PC-9 (cell line): Measurements from ENCODE around the gene TIAM2. TPM values are rescaled to one million over a fixed set of nuclear protein-coding genes. Genes with fewer than 3 reads are reported as not detected.

Source experiments
- BruUV-seq: library from RNA; stranded (reverse); fragments of 400-500 nt; replicated peaks from 2 replicates; lab custom pipeline; 2021; lab: Mats Ljungman, UMichigan
- CTCF ChIA-PET: fragments of 300-600 bp; sonication (Branson Sonifier 250); formaldehyde crosslinking; loops from one replicate; lab custom pipeline; 2022; ENCODE audit warnings: antibody characterized with exemption; lab: Charles Lee
- POLR2A ChIA-PET: fragments of 300-600 bp; sonication (Branson Sonifier 250); formaldehyde crosslinking; loops from one replicate; lab custom pipeline; 2022; ENCODE audit warnings: antibody characterized with exemption; ENCODE audit not compliant: unreplicated experiment; lab: Charles Lee
- DNase-seq, 2 experiments: peaks; one replicate each; pipeline versions ENCODE4 v3.0.0 to v3.0.0-alpha.2; 2015 to 2022; ENCODE audit warnings: mixed read lengths in 1 of 2
- H2AFZ ChIP-seq: fragments of 200-600 bp; sonication (generic); 2 replicates; pipeline ENCODE4 v1.8.1; 2017; ENCODE audit warnings: antibody characterized with exemption
- H3F3A ChIP-seq: fragments of 200-600 bp; sonication (generic); 2 replicates; pipeline ENCODE4 v1.8.1; 2017; ENCODE audit warnings: antibody characterized with exemption, mild to moderate bottlenecking, low read depth; ENCODE audit not compliant: insufficient read depth
- H3K27ac ChIP-seq: fragments of 200-600 bp; sonication (generic); 2 replicates; pipeline ENCODE4 v1.6.1; 2016; ENCODE audit warnings: mixed run types
- H3K27me3 ChIP-seq: fragments of 200-600 bp; sonication (generic); 2 replicates; pipeline ENCODE4 v1.6.1; 2016; ENCODE audit warnings: low read depth, mixed run types; ENCODE audit not compliant: insufficient read depth
- H3K36me3 ChIP-seq: fragments of 200-600 bp; sonication (generic); 2 replicates; pipeline ENCODE4 v1.6.1; 2016; ENCODE audit warnings: low read depth, mixed run types
- H3K4me1 ChIP-seq: fragments of 200-600 bp; sonication (generic); replicated peaks from 2 replicates; pipeline ENCODE4 v1.6.1; 2016; ENCODE audit warnings: mixed run types; ENCODE audit not compliant: insufficient read depth
- H3K4me2 ChIP-seq: fragments of 200-600 bp; sonication (generic); 2 replicates; pipeline ENCODE4 v1.6.1; 2017; ENCODE audit warnings: mixed run types
- H3K4me3 ChIP-seq: fragments of 200-600 bp; sonication (generic); 2 replicates; pipeline ENCODE4 v1.6.1; 2016; ENCODE audit warnings: mixed run types
- H3K79me2 ChIP-seq: fragments of 200-600 bp; sonication (generic); 2 replicates; pipeline ENCODE4 v1.6.1; 2017; ENCODE audit warnings: low read depth, mixed run types
- H3K9me2 ChIP-seq: fragments of 200-600 bp; sonication (generic); 2 replicates; pipeline ENCODE4 v1.8.1; 2017; ENCODE audit warnings: mild to moderate bottlenecking; ENCODE audit not compliant: insufficient read depth
- H3K9me3 ChIP-seq: fragments of 200-600 bp; sonication (generic); 2 replicates; pipeline ENCODE4 v1.8.1; 2016; ENCODE audit warnings: low read depth; ENCODE audit not compliant: insufficient read depth
- H4K20me1 ChIP-seq: fragments of 200-600 bp; sonication (generic); 2 replicates; pipeline ENCODE4 v1.8.1; 2017; ENCODE audit not compliant: insufficient read depth
- CTCF ChIP-seq: fragments of 200-600 bp; sonication (generic); conservative IDR thresholded peaks from 2 replicates; pipeline ENCODE4 v1.6.1; 2017; ENCODE audit warnings: mixed run types, antibody characterized with exemption, mild to moderate bottlenecking, moderate library complexity
- EZH2 ChIP-seq: fragments of 200-600 bp; sonication (generic); IDR thresholded peaks from 2 replicates; pipeline ENCODE4 v1.8.0; 2017; ENCODE audit warnings: antibody characterized with exemption, low read depth
- intact Hi-C: fragments of 100-400 bp; cut with micrococcal nuclease; formaldehyde crosslinking; loops from one replicate; pipeline ENCODE4 v1.10.0; 2022; ENCODE audit not compliant: unreplicated experiment
- total RNA-seq: library from RNA; stranded (reverse); gene quantifications from 2 replicates; pipeline ENCODE4 v1.2.3, GENCODE V29; 2021

Gene TIAM2
- total RNA-seq, 1 experiment from 2014 or later: 11.4 TPM

- BruUV-seq: no TSS peak
- POLR2A ChIA-PET: interaction anchor here (0.6 kb wide), 1 partner anchor 658 kb away, joined by 5 read pairs; no protein-coding TSS in a partner anchor
- DNase-seq: no peak
- Histone ChIP-seq H3K9me2 (no peaks in the 10 kb centered on the region), H3K4me3 (no peak overlapping the region), H3K4me2 (no peak overlapping the region), H3K27ac (no peak overlapping the region), H2AFZ (no peak overlapping the region), H3K36me3 (peaks cover 16% of the 10 kb centered on the region; the same call in 1 of the 2 replicates), H3F3A (no peaks in the 10 kb centered on the region), H4K20me1 (peaks cover 6% of the 10 kb centered on the region; the same call in 1 of the 2 replicates), H3K4me1 (no peaks in the 10 kb centered on the region), H3K9me3 (no peaks in the 10 kb centered on the region), H3K79me2 (peaks cover 3% of the 10 kb centered on the region; the same call in 1 of the 2 replicates), H3K27me3 (no peaks in the 10 kb centered on the region)
- CTCF ChIA-PET: interaction anchor here (0.7 kb wide), 1 partner anchor 435 kb away, joined by 3 read pairs; no protein-coding TSS in a partner anchor
- TF ChIP-seq EZH2 (no peak), CTCF (no peak)
- intact Hi-C loops: no loop called here
Measured at GRCh38 chr6:155303361-155303870, 308.3 kb downstream of the TIAM2 start.

- Histone ChIP-seq H2AFZ (no peak overlapping the region), H3F3A (no peaks in the 10 kb centered on the region), H3K27me3 (no peaks in the 10 kb centered on the region), H3K4me3 (no peak overlapping the region), H3K4me1 (peaks cover 11% of the 10 kb centered on the region; the same call in 1 of the 2 replicates), H3K9me2 (no peaks in the 10 kb centered on the region), H4K20me1 (peaks cover 10% of the 10 kb centered on the region), H3K27ac (no peak overlapping the region), H3K9me3 (no peaks in the 10 kb centered on the region), H3K36me3 (peaks cover 36% of the 10 kb centered on the region), H3K79me2 (peaks cover 9% of the 10 kb centered on the region; the same call in 1 of the 2 replicates), H3K4me2 (no peak overlapping the region)
- intact Hi-C loops: no loop called here
- POLR2A ChIA-PET: interaction anchor here (0.6 kb wide), 1 partner anchor 105 kb away, joined by 4 read pairs; no protein-coding TSS in a partner anchor
- TF ChIP-seq CTCF (no peak), EZH2 (no peak)
- CTCF ChIA-PET: no interaction called here
- DNase-seq: no peak
- BruUV-seq: no TSS peak
Measured at GRCh38 chr6:155306958-155307357, 311.8 kb downstream of the TIAM2 start.
